PC-9 (cell line): ENCODE measurements around the gene KL.

Source experiments
- EZH2 ChIP-seq: fragments of 200-600 bp; sonication (generic); IDR thresholded peaks from 2 replicates; pipeline ENCODE4 v1.8.0; 2017; ENCODE audit warnings: antibody characterized with exemption, low read depth
- TF ChIP-seq, protein P1 (sequence below): fragments of 200-600 bp; sonication (generic); conservative IDR thresholded peaks from 2 replicates; pipeline ENCODE4 v1.6.1; 2017; ENCODE audit warnings: mixed run types, antibody characterized with exemption, mild to moderate bottlenecking, moderate library complexity

DNA sequence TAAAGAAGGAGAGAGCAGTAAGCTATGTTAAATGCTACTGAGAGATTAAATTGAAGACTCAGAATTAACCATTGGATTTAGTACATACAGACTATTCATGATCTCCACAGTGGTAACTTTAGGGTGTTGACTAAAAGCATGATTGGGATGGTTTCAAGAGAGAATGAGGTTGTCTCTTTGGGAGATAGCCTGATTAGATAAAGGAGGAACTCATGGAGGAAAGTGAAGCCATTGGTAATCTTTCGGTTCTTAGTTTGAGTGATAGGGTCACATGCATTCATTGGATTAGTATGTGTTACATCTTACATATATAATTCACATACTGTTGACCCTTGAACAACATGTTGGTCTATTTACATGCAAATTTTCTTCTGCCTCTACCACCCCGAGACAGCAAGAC, 18.8 kb upstream of the KL start:
- TF ChIP-seq, protein P1, sequence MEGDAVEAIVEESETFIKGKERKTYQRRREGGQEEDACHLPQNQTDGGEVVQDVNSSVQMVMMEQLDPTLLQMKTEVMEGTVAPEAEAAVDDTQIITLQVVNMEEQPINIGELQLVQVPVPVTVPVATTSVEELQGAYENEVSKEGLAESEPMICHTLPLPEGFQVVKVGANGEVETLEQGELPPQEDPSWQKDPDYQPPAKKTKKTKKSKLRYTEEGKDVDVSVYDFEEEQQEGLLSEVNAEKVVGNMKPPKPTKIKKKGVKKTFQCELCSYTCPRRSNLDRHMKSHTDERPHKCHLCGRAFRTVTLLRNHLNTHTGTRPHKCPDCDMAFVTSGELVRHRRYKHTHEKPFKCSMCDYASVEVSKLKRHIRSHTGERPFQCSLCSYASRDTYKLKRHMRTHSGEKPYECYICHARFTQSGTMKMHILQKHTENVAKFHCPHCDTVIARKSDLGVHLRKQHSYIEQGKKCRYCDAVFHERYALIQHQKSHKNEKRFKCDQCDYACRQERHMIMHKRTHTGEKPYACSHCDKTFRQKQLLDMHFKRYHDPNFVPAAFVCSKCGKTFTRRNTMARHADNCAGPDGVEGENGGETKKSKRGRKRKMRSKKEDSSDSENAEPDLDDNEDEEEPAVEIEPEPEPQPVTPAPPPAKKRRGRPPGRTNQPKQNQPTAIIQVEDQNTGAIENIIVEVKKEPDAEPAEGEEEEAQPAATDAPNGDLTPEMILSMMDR: no peak
- TF ChIP-seq EZH2: no peak
